ENCODE data around the gene THBS4. TPM values are rescaled to one million over a fixed set of nuclear protein-coding genes. Genes with fewer than 3 reads are reported as not detected.

The THBS4 gene
- total and polyA plus RNA-seq, 3 experiments from 2014 or later: 0.55 to 0.98 TPM; not detected in 1

- Histone ChIP-seq H3K36me3 (ENCODE audit: insufficient read depth, low read length) (no peaks in the 10 kb centered on the region), H3K4me3 (ENCODE audit: low read length) (no peak overlapping the region), H3K9me3 (ENCODE audit: low read length) (no peaks in the 10 kb centered on the region), H3K27ac (ENCODE audit: low read depth, low read length) (no peak overlapping the region), H3K27me3 (ENCODE audit: insufficient read depth, low read length, poor library complexity, severe bottlenecking) (no peaks in the 10 kb centered on the region), H3K4me1 (ENCODE audit: insufficient read depth, low read length) (no peaks in the 10 kb centered on the region)
- CTCF ChIA-PET: interaction anchor here (0.8 kb wide), 1 partner anchor 16 kb away, joined by 3 read pairs; no protein-coding TSS in a partner anchor
- no peak overlapping the region for H3K4me3 Mint-ChIP-seq
- POLR2A ChIA-PET: no interaction called here
- no peak for DNase-seq
- H3K27ac Mint-ChIP-seq: no peak overlapping the region
- H3K36me3 Mint-ChIP-seq: peaks cover 6 to 21% (median 9%) of the 10 kb centered on the region in 3 donors
- H3K9me3 Mint-ChIP-seq: no peaks in the 10 kb centered on the region
- H3K27me3 Mint-ChIP-seq: peaks cover 0 to 4% of the 10 kb centered on the region in 2 donors
- no peaks in the 10 kb centered on the region for H3K4me1 Mint-ChIP-seq
Measured at GRCh38 chr5:80067016-80067415, 31.9 kb downstream of the THBS4 start.

DNA sequence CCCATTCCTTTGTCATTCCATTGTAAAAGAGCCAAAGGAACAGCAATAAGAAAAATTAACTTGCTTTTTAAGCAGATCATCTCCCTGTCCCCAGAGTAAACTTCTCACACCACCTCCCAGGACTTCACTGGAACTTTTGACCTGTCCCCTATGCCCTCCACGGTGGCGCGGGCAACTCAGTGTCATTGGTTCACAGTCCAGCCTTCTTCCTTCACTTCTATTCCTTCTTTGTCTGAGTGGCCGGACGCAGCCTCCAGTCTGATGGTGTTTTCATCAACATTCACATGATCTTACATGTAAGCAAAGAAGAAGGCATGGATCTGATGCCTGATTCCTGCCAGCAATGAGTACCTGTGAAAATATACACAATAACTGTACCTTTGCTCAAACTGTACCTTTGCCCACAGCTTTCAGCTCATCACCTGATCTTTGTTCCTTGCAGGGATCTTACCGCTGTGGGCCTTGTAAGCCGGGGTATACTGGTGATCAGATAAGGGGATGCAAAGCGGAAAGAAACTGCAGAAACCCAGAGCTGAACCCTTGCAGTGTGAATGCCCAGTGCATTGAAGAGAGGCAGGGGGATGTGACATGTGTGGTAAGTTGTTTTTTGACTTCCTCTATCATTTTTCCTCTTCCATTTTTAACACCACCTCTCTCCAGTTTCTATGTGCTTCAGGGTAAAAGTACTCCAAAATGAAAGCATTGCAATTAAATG, 32.5 kb downstream of the THBS4 start:
- Histone ChIP-seq H3K9me3 (ENCODE audit: low read length) (no peaks in the 10 kb centered on the region), H3K4me1 (ENCODE audit: insufficient read depth, low read length) (no peaks in the 10 kb centered on the region), H3K27ac (ENCODE audit: low read depth, low read length) (no peak overlapping the region), H3K36me3 (ENCODE audit: insufficient read depth, low read length) (no peaks in the 10 kb centered on the region), H3K27me3 (ENCODE audit: insufficient read depth, low read length, poor library complexity, severe bottlenecking) (no peaks in the 10 kb centered on the region), H3K4me3 (ENCODE audit: low read length) (no peak overlapping the region)
- DNase-seq: no peak
- CTCF ChIA-PET: no interaction called here
- Mint-ChIP-seq H3K27me3 (peaks cover 0 to 4% of the 10 kb centered on the region in 2 donors), H3K36me3 (peaks cover 7 to 21% (median 9%) of the 10 kb centered on the region in 3 donors), H3K4me1 (no peaks in the 10 kb centered on the region), H3K27ac (no peak overlapping the region), H3K4me3 (no peak overlapping the region), H3K9me3 (no peaks in the 10 kb centered on the region)
- POLR2A ChIA-PET: no interaction called here

- Histone ChIP-seq H3K4me3 (ENCODE audit: low read length) (no peak overlapping the region), H3K9me3 (ENCODE audit: low read length) (no peaks in the 10 kb centered on the region), H3K36me3 (ENCODE audit: insufficient read depth, low read length) (no peaks in the 10 kb centered on the region), H3K27me3 (ENCODE audit: insufficient read depth, low read length, poor library complexity, severe bottlenecking) (no peaks in the 10 kb centered on the region), H3K27ac (ENCODE audit: low read depth, low read length) (no peak overlapping the region), H3K4me1 (ENCODE audit: insufficient read depth, low read length) (no peaks in the 10 kb centered on the region)
- H3K4me1 Mint-ChIP-seq: no peaks in the 10 kb centered on the region
- H3K36me3 Mint-ChIP-seq: peaks cover 7 to 21% (median 8%) of the 10 kb centered on the region in 3 donors
- no peaks in the 10 kb centered on the region for H3K9me3 Mint-ChIP-seq
- H3K4me3 Mint-ChIP-seq: no peak overlapping the region
- peaks cover 0 to 4% of the 10 kb centered on the region in 2 donors for H3K27me3 Mint-ChIP-seq
- POLR2A ChIA-PET: no interaction called here
- H3K27ac Mint-ChIP-seq: no peak overlapping the region
- DNase-seq: no peak
- CTCF ChIA-PET: no interaction called here
Measured at GRCh38 chr5:80068246-80068636, 33.1 kb downstream of the THBS4 start.

DNA sequence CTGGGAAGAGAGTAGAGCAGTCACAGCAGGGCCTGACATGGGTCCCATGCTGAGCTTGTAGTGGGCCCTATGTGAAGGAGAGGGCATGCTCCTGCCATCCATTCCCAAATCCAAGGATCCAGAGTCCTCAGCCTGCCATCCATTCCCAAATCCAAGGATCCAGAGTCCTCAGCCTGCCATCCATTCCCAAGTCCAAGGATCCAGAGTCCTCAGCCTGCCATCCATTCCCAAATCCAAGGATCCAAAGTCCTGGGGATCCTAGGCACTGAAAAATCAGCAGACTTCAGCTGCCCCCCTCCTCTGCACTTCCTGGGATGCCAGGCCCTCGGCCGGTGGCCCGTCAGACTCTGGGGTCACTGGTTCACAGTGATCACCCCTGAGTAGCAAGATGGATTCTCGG, 33.6 kb downstream of the THBS4 start:
- H3K9me3 Mint-ChIP-seq: no peaks in the 10 kb centered on the region
- Histone ChIP-seq H3K9me3 (ENCODE audit: low read length) (no peaks in the 10 kb centered on the region), H3K4me3 (ENCODE audit: low read length) (no peak overlapping the region), H3K27me3 (ENCODE audit: insufficient read depth, low read length, poor library complexity, severe bottlenecking) (no peaks in the 10 kb centered on the region), H3K4me1 (ENCODE audit: insufficient read depth, low read length) (no peaks in the 10 kb centered on the region), H3K36me3 (ENCODE audit: insufficient read depth, low read length) (no peaks in the 10 kb centered on the region), H3K27ac (ENCODE audit: low read depth, low read length) (no peak overlapping the region)
- CTCF ChIA-PET: no interaction called here
- no peaks in the 10 kb centered on the region for H3K4me1 Mint-ChIP-seq
- H3K4me3 Mint-ChIP-seq: no peak overlapping the region
- POLR2A ChIA-PET: no interaction called here
- DNase-seq: no peak
- peaks cover 0 to 4% of the 10 kb centered on the region in 2 donors for H3K27me3 Mint-ChIP-seq
- H3K36me3 Mint-ChIP-seq: peaks cover 3 to 16% (median 7%) of the 10 kb centered on the region in 3 donors
- H3K27ac Mint-ChIP-seq: no peak overlapping the region

GRCh38 chr5:80069251-80069800, 34.2 kb downstream of the THBS4 start:
- no peaks in the 10 kb centered on the region for H3K4me1 ChIP-seq (ENCODE audit: insufficient read depth, low read length)
- POLR2A ChIA-PET: no interaction called here
- H3K4me3 ChIP-seq (ENCODE audit: low read length): no peak overlapping the region
- DNase-seq: no peak
- Mint-ChIP-seq H3K4me1 (no peaks in the 10 kb centered on the region), H3K9me3 (no peaks in the 10 kb centered on the region), H3K36me3 (peaks cover 0 to 16% (median 7%) of the 10 kb centered on the region in 3 donors), H3K27me3 (peaks cover 0 to 4% of the 10 kb centered on the region in 2 donors), H3K27ac (no peak overlapping the region), H3K4me3 (no peak overlapping the region)
- CTCF ChIA-PET: no interaction called here
- no peak overlapping the region for H3K27ac ChIP-seq (ENCODE audit: low read depth, low read length)
- H3K9me3 ChIP-seq (ENCODE audit: low read length): no peaks in the 10 kb centered on the region
- H3K36me3 ChIP-seq (ENCODE audit: insufficient read depth, low read length): no peaks in the 10 kb centered on the region
- H3K27me3 ChIP-seq (ENCODE audit: insufficient read depth, low read length, poor library complexity, severe bottlenecking): no peaks in the 10 kb centered on the region

DNA sequence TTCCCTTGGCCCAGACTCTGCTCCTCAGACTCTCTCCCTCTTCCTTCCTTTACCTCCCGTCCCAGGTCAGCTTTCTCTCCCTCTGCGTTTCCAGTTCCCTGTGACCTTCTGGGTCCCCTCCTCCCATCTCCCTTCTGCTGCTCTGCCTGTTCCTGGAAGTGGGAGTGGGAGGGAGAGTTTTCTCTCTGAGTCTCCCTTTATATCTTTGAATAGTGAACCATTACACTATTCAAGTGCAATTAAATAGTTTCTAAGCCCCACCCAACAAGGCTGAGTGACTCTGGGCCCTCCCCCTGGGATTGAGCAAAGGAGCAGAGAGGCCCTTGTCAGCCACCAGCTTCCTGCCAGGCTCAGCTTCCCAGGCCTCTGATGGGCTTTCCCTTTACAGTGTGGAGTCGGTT, 34.8 kb downstream of the THBS4 start:
- Mint-ChIP-seq H3K9me3 (no peaks in the 10 kb centered on the region), H3K4me1 (no peaks in the 10 kb centered on the region), H3K27me3 (no peaks in the 10 kb centered on the region), H3K36me3 (peaks cover 0 to 14% (median 7%) of the 10 kb centered on the region in 3 donors), H3K27ac (peak overlapping the region in 2 of 8 donors; percentile 14 to 33), H3K4me3 (no peak overlapping the region)
- Histone ChIP-seq H3K4me1 (ENCODE audit: insufficient read depth, low read length) (no peaks in the 10 kb centered on the region), H3K27me3 (ENCODE audit: insufficient read depth, low read length, poor library complexity, severe bottlenecking) (no peaks in the 10 kb centered on the region), H3K36me3 (ENCODE audit: insufficient read depth, low read length) (no peaks in the 10 kb centered on the region), H3K27ac (ENCODE audit: low read depth, low read length) (no peak overlapping the region), H3K4me3 (ENCODE audit: low read length) (no peak overlapping the region), H3K9me3 (ENCODE audit: low read length) (no peaks in the 10 kb centered on the region)
- POLR2A ChIA-PET: no interaction called here
- no peak for DNase-seq
- CTCF ChIA-PET: no interaction called here

DNA sequence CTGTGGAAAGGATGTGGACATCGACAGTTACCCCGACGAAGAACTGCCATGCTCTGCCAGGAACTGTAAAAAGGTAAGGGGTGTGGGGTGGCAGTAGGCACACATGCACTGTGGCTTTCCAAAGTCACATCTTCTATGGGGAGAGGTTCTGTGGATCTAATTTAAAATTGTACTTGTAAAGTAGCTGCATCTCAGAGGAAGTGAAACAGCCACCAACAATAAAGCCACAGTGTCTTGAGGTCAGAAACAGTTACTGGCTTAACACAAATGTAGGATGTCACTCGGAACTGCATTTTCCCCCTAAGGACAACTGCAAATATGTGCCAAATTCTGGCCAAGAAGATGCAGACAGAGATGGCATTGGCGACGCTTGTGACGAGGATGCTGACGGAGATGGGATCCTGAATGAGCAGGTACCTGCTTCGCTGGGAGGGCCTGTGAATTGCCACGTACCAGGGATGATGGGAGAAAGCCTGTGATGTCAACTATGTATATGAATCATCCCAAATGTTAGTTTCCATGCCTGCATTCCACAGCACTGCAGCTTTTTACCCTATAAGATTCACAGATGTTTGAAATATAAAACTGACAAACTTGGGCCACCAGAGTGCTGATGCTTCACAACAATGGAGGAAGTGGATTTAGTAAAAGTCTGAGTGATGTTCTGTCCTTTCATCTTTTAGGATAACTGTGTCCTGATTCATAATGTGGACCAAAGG, 35.3 kb downstream of the THBS4 start:
- Mint-ChIP-seq H3K36me3 (peaks cover 0 to 14% (median 7%) of the 10 kb centered on the region in 3 donors), H3K4me1 (no peaks in the 10 kb centered on the region), H3K9me3 (no peaks in the 10 kb centered on the region), H3K4me3 (no peak overlapping the region), H3K27ac (no peak overlapping the region), H3K27me3 (no peaks in the 10 kb centered on the region)
- H3K4me1 ChIP-seq (ENCODE audit: insufficient read depth, low read length): no peaks in the 10 kb centered on the region
- no peaks in the 10 kb centered on the region for H3K36me3 ChIP-seq (ENCODE audit: insufficient read depth, low read length)
- POLR2A ChIA-PET: no interaction called here
- no peaks in the 10 kb centered on the region for H3K27me3 ChIP-seq (ENCODE audit: insufficient read depth, low read length, poor library complexity, severe bottlenecking)
- CTCF ChIA-PET: no interaction called here
- H3K9me3 ChIP-seq (ENCODE audit: low read length): no peaks in the 10 kb centered on the region
- H3K4me3 ChIP-seq (ENCODE audit: low read length): no peak overlapping the region
- no peak overlapping the region for H3K27ac ChIP-seq (ENCODE audit: low read depth, low read length)
- no peak for DNase-seq

GRCh38 chr5:80071510-80072021, 36.4 kb downstream of the THBS4 start:
- Histone ChIP-seq H3K36me3 (ENCODE audit: insufficient read depth, low read length) (no peaks in the 10 kb centered on the region), H3K4me1 (ENCODE audit: insufficient read depth, low read length) (no peaks in the 10 kb centered on the region), H3K9me3 (ENCODE audit: low read length) (no peaks in the 10 kb centered on the region), H3K27ac (ENCODE audit: low read depth, low read length) (no peak overlapping the region), H3K4me3 (ENCODE audit: low read length) (no peak overlapping the region), H3K27me3 (ENCODE audit: insufficient read depth, low read length, poor library complexity, severe bottlenecking) (no peaks in the 10 kb centered on the region)
- no peaks in the 10 kb centered on the region for H3K4me1 Mint-ChIP-seq
- H3K4me3 Mint-ChIP-seq: no peak overlapping the region
- H3K9me3 Mint-ChIP-seq: no peaks in the 10 kb centered on the region
- DNase-seq: no peak
- H3K27ac Mint-ChIP-seq: peak overlapping the region in 1 of 8 donors; percentile 11
- H3K36me3 Mint-ChIP-seq: peaks cover 0 to 14% (median 7%) of the 10 kb centered on the region in 3 donors
- H3K27me3 Mint-ChIP-seq: no peaks in the 10 kb centered on the region
- ChIA-PET CTCF (interaction anchor here (1.2 kb wide), 1 partner anchor 11 kb away, joined by 4 read pairs; no protein-coding TSS in a partner anchor), POLR2A (no interaction called here)

Data from CD8-positive, alpha-beta memory T cell (primary cell).